ENCODE data around the gene SLC22A23.

Gene SLC22A23

GRCh38 chr6:3221578-3221977 lies 235.3 kb downstream of the SLC22A23 start:
- DNase-seq (ENCODE audit: low read depth) = no peak
- TF ChIP-seq, protein P1, sequence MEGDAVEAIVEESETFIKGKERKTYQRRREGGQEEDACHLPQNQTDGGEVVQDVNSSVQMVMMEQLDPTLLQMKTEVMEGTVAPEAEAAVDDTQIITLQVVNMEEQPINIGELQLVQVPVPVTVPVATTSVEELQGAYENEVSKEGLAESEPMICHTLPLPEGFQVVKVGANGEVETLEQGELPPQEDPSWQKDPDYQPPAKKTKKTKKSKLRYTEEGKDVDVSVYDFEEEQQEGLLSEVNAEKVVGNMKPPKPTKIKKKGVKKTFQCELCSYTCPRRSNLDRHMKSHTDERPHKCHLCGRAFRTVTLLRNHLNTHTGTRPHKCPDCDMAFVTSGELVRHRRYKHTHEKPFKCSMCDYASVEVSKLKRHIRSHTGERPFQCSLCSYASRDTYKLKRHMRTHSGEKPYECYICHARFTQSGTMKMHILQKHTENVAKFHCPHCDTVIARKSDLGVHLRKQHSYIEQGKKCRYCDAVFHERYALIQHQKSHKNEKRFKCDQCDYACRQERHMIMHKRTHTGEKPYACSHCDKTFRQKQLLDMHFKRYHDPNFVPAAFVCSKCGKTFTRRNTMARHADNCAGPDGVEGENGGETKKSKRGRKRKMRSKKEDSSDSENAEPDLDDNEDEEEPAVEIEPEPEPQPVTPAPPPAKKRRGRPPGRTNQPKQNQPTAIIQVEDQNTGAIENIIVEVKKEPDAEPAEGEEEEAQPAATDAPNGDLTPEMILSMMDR (conservative IDR thresholded peaks at IDR 0.05; ENCODE audit: low read depth, low read length) = no peak

DNA sequence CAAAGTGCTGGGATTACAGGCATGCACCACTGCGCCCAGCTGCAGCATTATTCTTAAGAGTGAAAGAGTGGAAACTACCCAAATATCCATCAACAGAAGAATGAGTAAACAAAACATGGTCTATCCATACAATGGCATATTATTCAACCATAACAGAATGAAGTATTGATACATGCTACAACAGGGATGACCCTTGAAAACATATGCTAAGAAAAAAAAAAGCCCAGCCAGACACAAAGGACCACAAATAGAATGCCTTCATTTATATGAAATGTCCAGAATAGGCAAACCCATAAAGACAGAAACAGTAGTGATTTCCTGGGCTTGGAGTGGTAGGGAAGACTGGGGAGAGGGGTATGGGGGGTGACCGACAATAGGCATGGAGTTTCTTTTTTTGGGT lies 236.5 kb downstream of the SLC22A23 start:
- no peak overlapping the region for H3K4me3 ChIP-seq (ENCODE audit: low read length)
- DNase-seq (ENCODE audit: low read depth) = no peak
- TF ChIP-seq, protein P1 (conservative IDR thresholded peaks at IDR 0.05; ENCODE audit: low read depth, low read length) = no peak

More at GRCh38 chr6:3221578-3221977, 235.3 kb downstream of the SLC22A23 start:
- H3K4me3 ChIP-seq (ENCODE audit: low read length) = no peak overlapping the region

Data from retinal pigment epithelial cell (primary cell).